LNCaP clone FGC (cell line): Measurements from ENCODE around the gene SLC12A1.

Experiments used
- DNase-seq: peaks from one replicate; pipeline ENCODE4 v3.0.0-alpha.2; 2011; ENCODE audit warnings: low read depth
- H3K4me3 ChIP-seq: 2 replicates; pipeline ENCODE4 v1.5.1; 2011; ENCODE audit warnings: mild to moderate bottlenecking, low read depth, low read length, control low read depth
- CTCF ChIP-seq: IDR thresholded peaks from 2 replicates; pipeline ENCODE4 v1.5.1; 2012; ENCODE audit warnings: mild to moderate bottlenecking; ENCODE audit not compliant: control insufficient read depth, insufficient read depth; ENCODE audit errors: extremely low read depth

SLC12A1 gene

GRCh38 chr15:48300038-48300437, 93.9 kb downstream of the SLC12A1 start:
- TF ChIP-seq CTCF: no peak
- DNase-seq: no peak

GRCh38 chr15:48304398-48304797, 98.3 kb downstream of the SLC12A1 start:
- H3K4me3 ChIP-seq: no peak overlapping the region
- DNase-seq: no peak
- no peak for TF ChIP-seq CTCF

More at GRCh38 chr15:48300038-48300437, 93.9 kb downstream of the SLC12A1 start:
- no peak overlapping the region for H3K4me3 ChIP-seq

- DNase-seq: no peak
- no peak overlapping the region for H3K4me3 ChIP-seq
- TF ChIP-seq CTCF: no peak
These were observed 100.5 kb downstream of the SLC12A1 start for GRCh38 chr15:48306639-48307038.

GRCh38 chr15:48307586-48307985, 101.5 kb downstream of the SLC12A1 start:
- no peak overlapping the region for H3K4me3 ChIP-seq
- DNase-seq: no peak
- no peak for TF ChIP-seq CTCF

GRCh38 chr15:48309740-48310139, 103.6 kb downstream of the SLC12A1 start:
- H3K4me3 ChIP-seq: no peak overlapping the region
- no peak for TF ChIP-seq CTCF
- no peak for DNase-seq

GRCh38 chr15:48313216-48313615, 107.1 kb downstream of the SLC12A1 start:
- no peak for DNase-seq
- no peak for TF ChIP-seq CTCF
- no peak overlapping the region for H3K4me3 ChIP-seq

- H3K4me3 ChIP-seq: no peak overlapping the region
- no peak for DNase-seq
- no peak for TF ChIP-seq CTCF
These were observed 108.9 kb downstream of the SLC12A1 start for GRCh38 chr15:48315041-48315440.
